Kidney (tissue), 14 donors: ENCODE measurements around the gene UPK2. TPM values are rescaled to one million over a fixed set of nuclear protein-coding genes. Genes with fewer than 3 reads are reported as not detected.

Source experiments
- DNase-seq, 5 donors: peaks; one replicate each; pipeline ENCODE4 v3.0.0-alpha.2; 2013 to 2020
- FAIRE-seq: peaks from 2 replicates; lab custom pipeline; 2012; peaks lifted over from hg19 to GRCh38; lab: Jason Lieb, UNC
- H3K27ac ChIP-seq, 2 donors: one replicate each; pipeline ENCODE4 v1.7.0; 2013; ENCODE audit warnings: low read depth in 2 of 2, low read length in 2 of 2, inconsistent platforms in 1 of 2
- H3K27me3 ChIP-seq: one replicate; pipeline ENCODE4 v1.7.1; 2013; ENCODE audit warnings: low read length, inconsistent platforms; ENCODE audit not compliant: control insufficient read depth, insufficient read depth
- H3K36me3 ChIP-seq, 3 donors: one replicate each; pipeline versions ENCODE4 v1.7.0 to v1.7.1; 2013; ENCODE audit warnings: low read length in 3 of 3, control low read depth in 1 of 3, inconsistent platforms in 1 of 3; ENCODE audit not compliant: insufficient read depth in 3 of 3, control insufficient read depth in 2 of 3
- H3K4me1 ChIP-seq, 3 donors: one replicate each; pipeline versions ENCODE4 v1.7.0 to v1.7.1; 2013; ENCODE audit warnings: low read length in 3 of 3, inconsistent platforms in 1 of 3, low read depth in 1 of 3; ENCODE audit not compliant: control insufficient read depth in 2 of 3, insufficient read depth in 2 of 3
- H3K4me3 ChIP-seq, 3 donors: one replicate each; pipeline versions ENCODE4 v1.7.0 to v1.8.1; 2013; ENCODE audit warnings: low read length in 3 of 3, control low read depth in 1 of 3, inconsistent platforms in 1 of 3
- H3K9ac ChIP-seq, 3 donors: one replicate each; pipeline versions ENCODE4 v1.7.0 to v1.7.1; 2013; ENCODE audit warnings: low read length in 3 of 3, control low read depth in 1 of 3, inconsistent platforms in 1 of 3
- H3K9me3 ChIP-seq, 3 donors: one replicate each; pipeline versions ENCODE4 v1.7.0 to v1.7.1; 2013; ENCODE audit warnings: low read length in 3 of 3, control low read depth in 1 of 3, inconsistent platforms in 1 of 3; ENCODE audit not compliant: control insufficient read depth in 2 of 3, insufficient read depth in 1 of 3
- CTCF ChIP-seq: IDR thresholded peaks from 3 replicates; pipeline ENCODE4 v1.5.1; 2012; ENCODE audit warnings: mild to moderate bottlenecking, moderate library complexity, borderline replicate concordance; ENCODE audit not compliant: insufficient read depth; ENCODE audit errors: extremely low read depth
- intact Hi-C: fragments of 100-400 bp; cut with DNase I; formaldehyde crosslinking; loops from one replicate; pipeline ENCODE4 v1.11.1; 2022
- polyA plus RNA-seq: library from polyadenylated mRNA; stranded (reverse); fragments of 350-450 nt; fragmentation: Illumina TruSeq; extraction: RNeasy Lipid Tissue Mini Kit (QIAGEN cat#74804); gene quantifications from one replicate; pipeline ENCODE4 v1.2.3, GENCODE V29; 2014; ENCODE audit warnings: low read depth, low replicate concordance; ENCODE audit not compliant: insufficient read depth
- total RNA-seq: library from RNA; stranded (reverse); fragmentation: NEBNext Ultra II Directional; extraction: Animal tissue kit (Norgen Biotek cat#: 25700); gene quantifications from one replicate; pipeline ENCODE4 v1.2.1, GENCODE V29; 2021
- donor health status: control.
- donor health status: control.
- donor health status: control.
- donor health status: control.
- donor health status: control.
- donor health status: DM: yes; HTN: yes; CAD: no.
- donor health status: Normal renal cell carcinoma (clear cell type).

Gene UPK2
- total and polyA plus RNA-seq, 2 donors from 2014 or later, result not detected

DNA sequence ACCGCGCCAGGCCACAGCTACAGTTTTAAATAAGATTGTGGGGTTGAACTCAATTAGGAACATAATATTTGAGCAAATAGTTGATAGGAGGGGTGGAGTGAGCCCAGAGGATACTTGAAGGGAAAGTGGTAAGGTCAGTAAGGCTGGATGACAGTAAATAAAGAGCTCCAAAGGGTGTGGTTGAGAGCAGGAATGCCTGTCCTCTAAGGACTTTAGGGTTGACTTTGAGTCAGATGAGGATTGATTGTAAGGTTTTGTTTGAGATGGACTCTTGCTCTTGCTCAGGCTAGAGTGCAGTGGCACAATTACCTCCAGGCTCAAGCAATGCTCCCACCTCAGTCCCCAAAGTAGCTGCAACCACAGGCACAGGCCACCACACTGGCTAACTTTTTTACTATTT lies 17.9 kb downstream of the UPK2 start:
- FAIRE-seq, result no peak
- H3K9ac ChIP-seq, result no peak overlapping the region
- no peak for TF ChIP-seq CTCF
- DNase-seq, result no peak
- no peaks in the 10 kb centered on the region for H3K27me3 ChIP-seq
- no peaks in the 10 kb centered on the region for H3K36me3 ChIP-seq
- H3K4me3 ChIP-seq, result no peak overlapping the region
- intact Hi-C loops, result no loop called here
- no peak overlapping the region for H3K27ac ChIP-seq
- H3K4me1 ChIP-seq, result no peaks in the 10 kb centered on the region
- H3K9me3 ChIP-seq, result no peaks in the 10 kb centered on the region

- H3K9me3 ChIP-seq, result no peaks in the 10 kb centered on the region
- H3K27ac ChIP-seq, result no peak overlapping the region
- H3K9ac ChIP-seq, result no peak overlapping the region
- no peak overlapping the region for H3K4me3 ChIP-seq
- no peaks in the 10 kb centered on the region for H3K27me3 ChIP-seq
- DNase-seq (no peak), FAIRE-seq (no peak)
- no peak for TF ChIP-seq CTCF
- peaks cover 0 to 7% (median 0%) of the 10 kb centered on the region in 3 donors for H3K4me1 ChIP-seq
- H3K36me3 ChIP-seq, result no peaks in the 10 kb centered on the region
- intact Hi-C loops, result no loop called here
These were observed 19.9 kb downstream of the UPK2 start for GRCh38 chr11:118975771-118976709.

GRCh38 chr11:118979434-118979833 lies 23.3 kb downstream of the UPK2 start:
- no peak overlapping the region for H3K4me3 ChIP-seq
- H3K27me3 ChIP-seq, result no peaks in the 10 kb centered on the region
- DNase-seq (peak in 2 of 5 donors; percentile 42 to 48), FAIRE-seq (no peak)
- no peak overlapping the region for H3K27ac ChIP-seq
- H3K4me1 ChIP-seq, result peaks cover 0 to 7% (median 0%) of the 10 kb centered on the region in 3 donors
- H3K9ac ChIP-seq, result no peak overlapping the region
- H3K36me3 ChIP-seq, result no peaks in the 10 kb centered on the region
- intact Hi-C loops, result no loop called here
- no peak for TF ChIP-seq CTCF
- H3K9me3 ChIP-seq, result no peaks in the 10 kb centered on the region
